ENCODE measurements around the gene MPL. TPM values are rescaled to one million over a fixed set of nuclear protein-coding genes. Genes with fewer than 3 reads are reported as not detected.

Gene MPL
- total RNA-seq, 1 donor from 2014 or later, result not detected

DNA sequence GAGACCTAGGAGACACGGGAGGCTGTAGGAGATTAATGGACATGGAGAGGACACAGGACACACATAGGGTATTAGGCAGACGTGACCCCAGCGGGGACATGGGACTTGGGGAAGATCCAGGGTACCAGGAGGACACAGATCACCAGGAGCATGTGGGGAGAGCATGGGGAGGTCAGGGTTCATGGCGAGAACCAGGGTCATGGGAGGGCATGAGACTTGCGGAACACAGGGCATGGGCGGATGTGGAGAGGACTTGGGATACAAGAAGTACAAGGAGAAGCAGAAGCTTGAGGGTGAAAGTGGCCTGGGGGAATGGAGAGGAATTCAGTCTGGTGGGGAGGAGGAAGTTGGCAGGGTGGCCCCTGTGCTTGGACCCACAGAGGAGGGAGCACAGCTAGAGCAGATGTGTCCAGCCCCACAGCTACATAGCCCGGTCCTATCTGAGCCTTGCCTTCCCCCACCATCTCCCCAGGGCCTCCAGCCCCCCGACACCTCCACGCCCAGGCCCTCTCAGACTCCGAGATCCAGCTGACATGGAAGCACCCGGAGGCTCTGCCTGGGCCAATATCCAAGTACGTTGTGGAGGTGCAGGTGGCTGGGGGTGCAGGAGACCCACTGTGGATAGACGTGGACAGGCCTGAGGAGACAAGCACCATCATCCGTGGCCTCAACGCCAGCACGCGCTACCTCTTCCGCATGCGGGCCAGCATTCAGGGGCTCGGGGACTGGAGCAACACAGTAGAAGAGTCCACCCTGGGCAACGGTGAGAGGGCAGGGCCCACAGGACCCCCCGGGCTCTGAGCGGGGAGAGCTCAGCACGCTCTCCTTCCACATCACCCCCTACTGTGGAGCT is 24.7 kb upstream of the MPL start:
- TF ChIP-seq, protein P1, sequence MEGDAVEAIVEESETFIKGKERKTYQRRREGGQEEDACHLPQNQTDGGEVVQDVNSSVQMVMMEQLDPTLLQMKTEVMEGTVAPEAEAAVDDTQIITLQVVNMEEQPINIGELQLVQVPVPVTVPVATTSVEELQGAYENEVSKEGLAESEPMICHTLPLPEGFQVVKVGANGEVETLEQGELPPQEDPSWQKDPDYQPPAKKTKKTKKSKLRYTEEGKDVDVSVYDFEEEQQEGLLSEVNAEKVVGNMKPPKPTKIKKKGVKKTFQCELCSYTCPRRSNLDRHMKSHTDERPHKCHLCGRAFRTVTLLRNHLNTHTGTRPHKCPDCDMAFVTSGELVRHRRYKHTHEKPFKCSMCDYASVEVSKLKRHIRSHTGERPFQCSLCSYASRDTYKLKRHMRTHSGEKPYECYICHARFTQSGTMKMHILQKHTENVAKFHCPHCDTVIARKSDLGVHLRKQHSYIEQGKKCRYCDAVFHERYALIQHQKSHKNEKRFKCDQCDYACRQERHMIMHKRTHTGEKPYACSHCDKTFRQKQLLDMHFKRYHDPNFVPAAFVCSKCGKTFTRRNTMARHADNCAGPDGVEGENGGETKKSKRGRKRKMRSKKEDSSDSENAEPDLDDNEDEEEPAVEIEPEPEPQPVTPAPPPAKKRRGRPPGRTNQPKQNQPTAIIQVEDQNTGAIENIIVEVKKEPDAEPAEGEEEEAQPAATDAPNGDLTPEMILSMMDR (IDR thresholded peaks at IDR 0.05), result no peak
- H3K4me1 ChIP-seq, result no peaks in the 10 kb centered on the region
- H3K27ac ChIP-seq, result no peak overlapping the region
- H3K4me3 ChIP-seq, result no peak overlapping the region
- H3K36me3 ChIP-seq, result no peaks in the 10 kb centered on the region
- H3K27me3 ChIP-seq, result no peaks in the 10 kb centered on the region
- H3K9me3 ChIP-seq, result no peaks in the 10 kb centered on the region
- no peak for DNase-seq (ENCODE audit: low spot score in 2 of 2)
- intact Hi-C loops (cut with DNase I), result no loop called here

DNA sequence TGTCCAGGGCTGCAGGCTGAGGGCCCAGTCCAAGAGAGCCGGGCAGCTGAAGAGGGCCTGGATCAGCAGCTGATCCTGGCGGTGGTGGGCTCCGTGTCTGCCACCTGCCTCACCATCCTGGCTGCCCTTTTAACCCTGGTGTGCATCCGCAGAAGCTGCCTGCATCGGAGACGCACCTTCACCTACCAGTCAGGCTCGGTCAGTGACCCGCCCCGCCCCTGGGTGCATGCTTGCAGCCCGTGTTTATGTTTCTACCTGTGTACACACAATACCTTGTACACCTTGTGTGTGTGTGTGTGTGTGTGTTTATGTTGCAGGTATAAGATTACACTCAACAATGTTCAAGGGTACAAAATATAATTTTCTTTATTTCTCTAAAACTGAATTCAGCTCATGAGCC is 23.8 kb upstream of the MPL start:
- TF ChIP-seq, protein P1 (IDR thresholded peaks at IDR 0.05), result no peak
- Histone ChIP-seq H3K27ac (no peak overlapping the region), H3K27me3 (no peaks in the 10 kb centered on the region), H3K4me3 (no peak overlapping the region), H3K4me1 (no peaks in the 10 kb centered on the region), H3K9me3 (no peaks in the 10 kb centered on the region), H3K36me3 (no peaks in the 10 kb centered on the region)
- DNase-seq (ENCODE audit: low spot score in 2 of 2), result no peak
- intact Hi-C loops (cut with DNase I), result no loop called here

DNA sequence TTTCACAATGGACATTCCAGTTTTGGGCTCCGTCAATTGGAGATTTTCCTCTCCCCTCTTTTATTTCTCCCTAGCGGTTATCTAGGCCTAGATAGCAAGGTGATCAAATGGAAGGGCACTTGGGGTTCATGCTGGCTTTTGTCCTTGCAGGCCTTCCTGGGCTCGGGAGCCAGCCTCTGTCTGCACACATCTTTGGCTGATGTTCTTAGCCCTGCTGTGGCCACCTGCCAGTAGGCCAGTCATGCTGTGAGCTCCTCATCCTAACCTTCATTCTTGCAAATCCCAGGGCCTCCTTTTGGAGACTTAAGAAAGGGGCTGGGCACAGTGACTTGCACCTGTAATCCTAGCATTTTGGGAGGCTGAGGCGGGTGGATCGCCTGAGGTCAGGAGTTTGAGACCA is 23.4 kb upstream of the MPL start:
- DNase-seq (ENCODE audit: low spot score in 2 of 2), result no peak
- Histone ChIP-seq H3K4me1 (no peaks in the 10 kb centered on the region), H3K4me3 (no peak overlapping the region), H3K36me3 (no peaks in the 10 kb centered on the region), H3K27ac (no peak overlapping the region), H3K9me3 (no peaks in the 10 kb centered on the region), H3K27me3 (no peaks in the 10 kb centered on the region)
- intact Hi-C loops (cut with DNase I), result no loop called here
- TF ChIP-seq, protein P1 (IDR thresholded peaks at IDR 0.05), result no peak

DNA sequence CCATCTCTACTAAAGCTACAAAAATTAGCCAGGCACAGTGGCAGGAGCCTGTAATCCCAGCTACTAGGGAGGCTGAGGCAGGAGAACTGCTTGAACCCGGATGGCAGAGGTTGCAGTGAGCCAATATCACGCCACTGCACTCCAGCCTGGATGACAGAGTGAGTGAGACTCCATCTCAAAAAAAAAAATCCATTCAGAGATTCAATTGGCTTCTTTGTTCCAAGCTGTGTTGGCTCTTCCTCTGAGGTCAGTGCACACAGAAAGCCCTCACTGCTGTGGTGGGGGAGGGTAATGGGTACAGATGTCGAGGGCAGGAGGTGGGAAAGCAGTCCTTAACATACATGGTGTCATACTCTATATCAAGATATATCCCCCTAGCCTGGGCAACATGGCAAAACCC is 22.1 kb upstream of the MPL start:
- no peak overlapping the region for H3K4me3 ChIP-seq
- no peak for DNase-seq (ENCODE audit: low spot score in 2 of 2)
- H3K9me3 ChIP-seq, result no peaks in the 10 kb centered on the region
- no peaks in the 10 kb centered on the region for H3K4me1 ChIP-seq
- H3K36me3 ChIP-seq, result no peaks in the 10 kb centered on the region
- intact Hi-C loops (cut with DNase I), result no loop called here
- no peaks in the 10 kb centered on the region for H3K27me3 ChIP-seq
- H3K27ac ChIP-seq, result no peak overlapping the region
- TF ChIP-seq, protein P1 (IDR thresholded peaks at IDR 0.05), result no peak

DNA sequence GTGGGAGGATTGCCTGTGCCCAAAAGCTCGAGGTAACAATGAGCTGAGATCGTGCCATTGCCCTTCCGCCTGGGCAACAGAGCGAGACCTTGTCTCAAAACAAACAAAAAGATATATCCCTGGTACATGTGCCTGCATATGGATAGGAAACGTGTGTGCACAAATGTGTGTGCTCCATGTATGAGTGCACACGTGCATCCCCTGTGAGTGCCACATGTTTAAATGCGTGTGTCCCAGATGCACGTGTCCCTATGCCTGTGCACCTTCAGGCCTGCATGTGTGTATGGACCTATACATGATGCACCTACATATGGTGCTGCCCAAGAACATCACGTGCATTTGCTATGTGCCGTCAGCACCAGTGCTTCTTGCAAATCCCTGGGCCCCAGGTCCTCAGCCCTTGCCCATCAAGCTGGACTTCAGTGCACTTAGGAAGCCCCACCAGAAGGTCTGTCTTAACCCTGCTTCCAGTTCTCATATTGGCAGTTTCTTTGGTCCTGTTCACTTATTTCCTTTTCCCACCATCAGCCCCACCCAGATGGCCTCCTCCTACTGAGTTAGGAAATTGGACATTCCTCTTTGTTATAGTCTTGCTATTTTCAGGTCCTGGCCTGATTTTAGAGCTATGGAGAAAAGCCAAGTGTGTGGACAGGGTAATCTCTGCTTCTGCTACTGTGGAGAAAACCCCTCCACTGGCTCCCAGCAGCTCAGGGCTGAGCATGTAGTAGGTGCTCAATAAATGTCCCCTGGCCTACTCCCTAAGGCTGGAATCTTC is 21.5 kb upstream of the MPL start:
- no peak overlapping the region for H3K27ac ChIP-seq
- no peaks in the 10 kb centered on the region for H3K27me3 ChIP-seq
- no peaks in the 10 kb centered on the region for H3K9me3 ChIP-seq
- TF ChIP-seq, protein P1 (IDR thresholded peaks at IDR 0.05), result no peak
- intact Hi-C loops (cut with DNase I), result no loop called here
- no peak for DNase-seq (ENCODE audit: low spot score in 2 of 2)
- no peak overlapping the region for H3K4me3 ChIP-seq
- H3K4me1 ChIP-seq, result no peaks in the 10 kb centered on the region
- no peaks in the 10 kb centered on the region for H3K36me3 ChIP-seq
